ENCODE measurements around the gene ZNF227.

ZNF227 gene

GRCh38 chr19:44176590-44176989, 35.7 kb upstream of the ZNF227 start:
- Histone ChIP-seq H2AFZ (ENCODE audit: low read depth, low read length) (no peak overlapping the region), H3K9me3 (ENCODE audit: insufficient read depth, low read length) (peaks cover 34% of the 10 kb centered on the region), H3K79me2 (ENCODE audit: low read length) (no peaks in the 10 kb centered on the region), H3K9ac (ENCODE audit: low read length) (no peak overlapping the region), H3K27ac (ENCODE audit: low read length) (no peak overlapping the region), H4K20me1 (ENCODE audit: insufficient read depth, low read length) (no peaks in the 10 kb centered on the region), H3K4me2 (ENCODE audit: low read length) (no peak overlapping the region), H3K4me1 (ENCODE audit: low read length) (no peaks in the 10 kb centered on the region), H3K4me3 (ENCODE audit: low read length) (no peak overlapping the region), H3K27me3 (ENCODE audit: low read depth, low read length) (no peaks in the 10 kb centered on the region), H3K36me3 (replicated peaks; ENCODE audit: low read depth, low read length) (peaks cover 68% of the 10 kb centered on the region)
- no peak for TF ChIP-seq CTCF (IDR thresholded peaks at IDR 0.05; ENCODE audit: low read depth, low read length)
- TF ChIP-seq EZH2phosphoT487 (IDR thresholded peaks at IDR 0.05; ENCODE audit: low read depth), result no peak

- Histone ChIP-seq H4K20me1 (ENCODE audit: insufficient read depth, low read length) (no peaks in the 10 kb centered on the region), H3K4me2 (ENCODE audit: low read length) (no peak overlapping the region), H3K4me3 (ENCODE audit: low read length) (no peak overlapping the region), H3K9me3 (ENCODE audit: insufficient read depth, low read length) (peaks cover 31% of the 10 kb centered on the region), H3K27ac (ENCODE audit: low read length) (no peak overlapping the region), H3K27me3 (ENCODE audit: low read depth, low read length) (no peaks in the 10 kb centered on the region), H3K4me1 (ENCODE audit: low read length) (no peaks in the 10 kb centered on the region), H2AFZ (ENCODE audit: low read depth, low read length) (no peak overlapping the region), H3K9ac (ENCODE audit: low read length) (no peak overlapping the region), H3K36me3 (replicated peaks; ENCODE audit: low read depth, low read length) (peaks cover 25% of the 10 kb centered on the region), H3K79me2 (ENCODE audit: low read length) (no peaks in the 10 kb centered on the region)
- TF ChIP-seq CTCF (IDR thresholded peaks at IDR 0.05; ENCODE audit: low read depth, low read length) (no peak), EZH2phosphoT487 (IDR thresholded peaks at IDR 0.05; ENCODE audit: low read depth) (no peak)
Measured at GRCh38 chr19:44180968-44181367, 31.4 kb upstream of the ZNF227 start.

- Histone ChIP-seq H3K27me3 (ENCODE audit: low read depth, low read length) (no peaks in the 10 kb centered on the region), H2AFZ (ENCODE audit: low read depth, low read length) (no peak overlapping the region), H3K9ac (ENCODE audit: low read length) (no peak overlapping the region), H4K20me1 (ENCODE audit: insufficient read depth, low read length) (no peaks in the 10 kb centered on the region), H3K27ac (ENCODE audit: low read length) (no peak overlapping the region), H3K9me3 (ENCODE audit: insufficient read depth, low read length) (peaks cover 19% of the 10 kb centered on the region; the same call in 1 of the 2 replicates), H3K36me3 (replicated peaks; ENCODE audit: low read depth, low read length) (peaks cover 13% of the 10 kb centered on the region), H3K79me2 (ENCODE audit: low read length) (no peaks in the 10 kb centered on the region), H3K4me2 (ENCODE audit: low read length) (no peak overlapping the region), H3K4me3 (ENCODE audit: low read length) (no peak overlapping the region), H3K4me1 (ENCODE audit: low read length) (no peaks in the 10 kb centered on the region)
- TF ChIP-seq EZH2phosphoT487 (IDR thresholded peaks at IDR 0.05; ENCODE audit: low read depth) (no peak), CTCF (IDR thresholded peaks at IDR 0.05; ENCODE audit: low read depth, low read length) (no peak)
Measured at GRCh38 chr19:44182145-44182544, 30.2 kb upstream of the ZNF227 start.

- H3K9me3 ChIP-seq (ENCODE audit: insufficient read depth, low read length), result peaks cover 3% of the 10 kb centered on the region; the same call in 1 of the 2 replicates
- H3K36me3 ChIP-seq (replicated peaks; ENCODE audit: low read depth, low read length), result no peaks in the 10 kb centered on the region
- no peaks in the 10 kb centered on the region for H4K20me1 ChIP-seq (ENCODE audit: insufficient read depth, low read length)
- TF ChIP-seq CTCF (IDR thresholded peaks at IDR 0.05; ENCODE audit: low read depth, low read length) (no peak), EZH2phosphoT487 (IDR thresholded peaks at IDR 0.05; ENCODE audit: low read depth) (no peak)
- no peak overlapping the region for H2AFZ ChIP-seq (ENCODE audit: low read depth, low read length)
- no peaks in the 10 kb centered on the region for H3K27me3 ChIP-seq (ENCODE audit: low read depth, low read length)
- no peak overlapping the region for H3K4me3 ChIP-seq (ENCODE audit: low read length)
- no peaks in the 10 kb centered on the region for H3K79me2 ChIP-seq (ENCODE audit: low read length)
- H3K4me1 ChIP-seq (ENCODE audit: low read length), result no peaks in the 10 kb centered on the region
- no peak overlapping the region for H3K27ac ChIP-seq (ENCODE audit: low read length)
- no peak overlapping the region for H3K9ac ChIP-seq (ENCODE audit: low read length)
- H3K4me2 ChIP-seq (ENCODE audit: low read length), result no peak overlapping the region
Measured at GRCh38 chr19:44190020-44190419, 22.3 kb upstream of the ZNF227 start.
